WTC11 (cell line): ENCODE measurements around the gene NUP98. TPM values are rescaled to one million over a fixed set of nuclear protein-coding genes. Genes with fewer than 3 reads are reported as not detected.

Experiments used
- ATAC-seq: fragments of 200-7000 bp; cut with Tn5 transposase; 2 replicates; pipeline ENCODE4 v1.10.0; 2021; ENCODE audit warnings: mild to moderate bottlenecking, moderate library complexity
- CTCF ChIA-PET: fragments of 300-600 bp; sonication (Branson Sonifier 250); formaldehyde crosslinking; loops from one replicate; lab custom pipeline; 2021; ENCODE audit warnings: antibody characterized with exemption; lab: Charles Lee
- POLR2A ChIA-PET: fragments of 350-600 bp; sonication (Branson Sonifier 250); formaldehyde crosslinking; loops from one replicate; lab custom pipeline; 2021; ENCODE audit warnings: antibody characterized with exemption; lab: Charles Lee
- DNase-seq: peaks from one replicate; pipeline ENCODE4 v3.0.0; 2021; ENCODE audit warnings: low spot score
- H3K27ac Mint-ChIP-seq: 2 replicates; pipeline ENCODE4 v1.8.0; 2021; ENCODE audit warnings: mixed read lengths
- H3K27me3 Mint-ChIP-seq: 2 replicates; pipeline ENCODE4 v1.8.0; 2021; ENCODE audit warnings: low read depth, mild to moderate bottlenecking, moderate library complexity, mixed read lengths
- H3K36me3 Mint-ChIP-seq: 2 replicates; pipeline ENCODE4 v1.8.0; 2021; ENCODE audit warnings: mixed read lengths
- H3K4me1 Mint-ChIP-seq: 2 replicates; pipeline ENCODE4 v1.8.0; 2022; ENCODE audit warnings: mixed read lengths
- H3K4me3 Mint-ChIP-seq: 2 replicates; pipeline ENCODE4 v1.8.0; 2021; ENCODE audit warnings: mild to moderate bottlenecking, moderate library complexity, mixed read lengths
- H3K9me3 Mint-ChIP-seq: 2 replicates; pipeline ENCODE4 v1.8.0; 2021; ENCODE audit warnings: mixed read lengths
- CDX4 ChIP-seq: fragments of 250-450 bp; sonication (Bioruptor Pico); IDR thresholded peaks from 2 replicates; pipeline ENCODE4 v1.9.0; 2021; ENCODE audit warnings: moderate library complexity, mild to moderate bottlenecking, inconsistent platforms, borderline replicate concordance
- EMX1 ChIP-seq: fragments of 250-450 bp; sonication (Bioruptor Pico); IDR thresholded peaks from 2 replicates; pipeline ENCODE4 v1.8.0; 2021; ENCODE audit warnings: mild to moderate bottlenecking
- ERG ChIP-seq: fragments of 250-450 bp; sonication (Bioruptor Pico); IDR thresholded peaks from 2 replicates; pipeline ENCODE4 v1.8.0; 2021; ENCODE audit warnings: mild to moderate bottlenecking
- ETV6 ChIP-seq: sonication (generic); formaldehyde crosslinking; IDR thresholded peaks from 2 replicates; pipeline ENCODE4 v1.8.1; 2022; ENCODE audit warnings: mild to moderate bottlenecking, missing genetic modification reagents
- JUN ChIP-seq: sonication (generic); formaldehyde crosslinking; IDR thresholded peaks from 2 replicates; pipeline ENCODE4 v1.8.0; 2023; ENCODE audit warnings: mild to moderate bottlenecking, missing genetic modification reagents
- NFE2L1 ChIP-seq: sonication (generic); formaldehyde crosslinking; IDR thresholded peaks from 2 replicates; pipeline ENCODE4 v1.8.1; 2023; ENCODE audit warnings: missing genetic modification reagents
- NR1H2 ChIP-seq: sonication (generic); formaldehyde crosslinking; IDR thresholded peaks from 2 replicates; pipeline ENCODE4 v1.9.0; 2021; ENCODE audit warnings: mild to moderate bottlenecking, moderate library complexity, missing genetic modification reagents
- NR2C2 ChIP-seq: sonication (generic); formaldehyde crosslinking; IDR thresholded peaks from 2 replicates; pipeline ENCODE4 v1.8.0; 2022; ENCODE audit warnings: mild to moderate bottlenecking, missing genetic modification reagents
- OVOL2 ChIP-seq: fragments of 250-450 bp; sonication (Bioruptor Pico); IDR thresholded peaks from 2 replicates; pipeline ENCODE4 v1.9.0; 2021; ENCODE audit warnings: mild to moderate bottlenecking, borderline replicate concordance
- RELA ChIP-seq: sonication (generic); formaldehyde crosslinking; IDR thresholded peaks from 2 replicates; pipeline ENCODE4 v1.8.1; 2022; ENCODE audit warnings: missing genetic modification reagents, mild to moderate bottlenecking, borderline replicate concordance
- RORB ChIP-seq: fragments of 250-450 bp; sonication (Bioruptor Pico); IDR thresholded peaks from 2 replicates; pipeline ENCODE4 v1.9.0; 2021; ENCODE audit warnings: mild to moderate bottlenecking
- SMAD4 ChIP-seq: sonication (generic); formaldehyde crosslinking; IDR thresholded peaks from 2 replicates; pipeline ENCODE4 v1.8.0; 2022; ENCODE audit warnings: mild to moderate bottlenecking, missing genetic modification reagents
- STAT6 ChIP-seq: sonication (generic); formaldehyde crosslinking; conservative IDR thresholded peaks from 2 replicates; pipeline ENCODE4 v1.8.1; 2023; ENCODE audit warnings: mild to moderate bottlenecking, low read depth, missing genetic modification reagents, moderate library complexity
- TCF7 ChIP-seq: sonication (generic); formaldehyde crosslinking; IDR thresholded peaks from 2 replicates; pipeline ENCODE4 v1.8.0; 2022; ENCODE audit warnings: mild to moderate bottlenecking, low read depth, missing genetic modification reagents, moderate library complexity
- TP53 ChIP-seq: sonication (generic); formaldehyde crosslinking; IDR thresholded peaks from 2 replicates; pipeline ENCODE4 v1.8.1; 2023; ENCODE audit warnings: mild to moderate bottlenecking, missing genetic modification reagents
- ZNF263 ChIP-seq: sonication (generic); formaldehyde crosslinking; IDR thresholded peaks from 2 replicates; pipeline ENCODE4 v1.8.1; 2022; ENCODE audit warnings: low read depth, mild to moderate bottlenecking, moderate library complexity, missing genetic modification reagents
- ZNF281 ChIP-seq: sonication (generic); formaldehyde crosslinking; IDR thresholded peaks from 2 replicates; pipeline ENCODE4 v1.8.0; 2023; ENCODE audit warnings: mild to moderate bottlenecking, missing genetic modification reagents
- total RNA-seq: library from RNA; stranded (reverse); gene quantifications from 3 replicates; pipeline ENCODE4 v1.2.3, GENCODE V29; 2021
- TF ChIP-seq, protein P1 (sequence below): sonication (generic); formaldehyde crosslinking; IDR thresholded peaks from 2 replicates; pipeline ENCODE4 v1.8.1; 2022; ENCODE audit warnings: mild to moderate bottlenecking, moderate library complexity, missing genetic modification reagents
- TF ChIP-seq, protein P2 (sequence below): fragments of 250-450 bp; sonication (Bioruptor Pico); IDR thresholded peaks from 2 replicates; pipeline ENCODE4 v1.9.0; 2021; ENCODE audit warnings: mild to moderate bottlenecking
- TF ChIP-seq, protein P3 (sequence below): sonication (generic); formaldehyde crosslinking; IDR thresholded peaks from 2 replicates; pipeline ENCODE4 v1.8.1; 2023; ENCODE audit warnings: mild to moderate bottlenecking, missing genetic modification reagents

NUP98 gene
- total RNA-seq, 1 experiment from 2014 or later: 81.4 TPM

DNA sequence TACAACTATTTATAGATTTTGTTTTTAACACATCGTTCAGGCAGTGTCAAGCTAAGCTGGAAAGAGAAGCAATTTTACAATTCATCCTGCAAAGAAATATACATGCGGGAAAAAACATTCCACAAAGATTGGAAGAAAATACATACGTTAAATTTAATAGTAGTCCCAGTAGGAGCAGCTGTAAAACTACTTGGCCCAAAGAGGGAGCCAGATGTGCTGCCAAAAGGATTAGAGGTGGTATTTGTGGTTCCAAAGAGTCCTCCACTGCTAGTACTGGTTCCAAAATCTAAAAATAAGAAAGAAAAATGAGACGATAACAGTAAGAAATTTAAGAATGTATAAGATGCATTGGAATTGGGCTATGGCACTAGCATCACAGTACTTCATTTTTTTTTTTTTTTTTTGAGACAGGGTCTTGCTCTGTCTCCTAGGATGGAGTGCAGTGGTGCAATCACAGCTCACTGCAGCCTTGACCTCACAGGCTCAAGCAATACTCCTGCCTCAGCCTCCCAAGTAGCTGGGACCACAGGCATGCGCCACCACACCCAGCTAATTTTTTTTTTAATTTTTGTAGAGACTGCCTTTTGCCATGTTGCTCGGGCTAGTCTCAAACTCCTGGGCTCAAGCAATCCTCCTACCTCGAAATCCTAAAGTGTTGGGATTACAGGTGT is 21.5 kb downstream of the NUP98 start:
- DNase-seq (no peak), ATAC-seq (no peak)
- H3K9me3 Mint-ChIP-seq: no peaks in the 10 kb centered on the region
- H3K4me3 Mint-ChIP-seq: no peak overlapping the region
- no peak overlapping the region for H3K27ac Mint-ChIP-seq
- CTCF ChIA-PET: interaction anchor here (0.7 to 1.4 kb wide), 4 partner anchors 32 to 312 kb away, joined by 3 to 5 read pairs (median 4); partner anchors contain the start of gene PGAP2
- peaks cover 71% of the 10 kb centered on the region for H3K36me3 Mint-ChIP-seq
- no peaks in the 10 kb centered on the region for H3K27me3 Mint-ChIP-seq
- POLR2A ChIA-PET: no interaction called here
- TF ChIP-seq CDX4 (CRISPR knock-in tag) (no peak), ERG (CRISPR knock-in tag) (no peak), TCF7 (no peak), RELA (CRISPR knock-in tag) (no peak), NR2C2 (CRISPR knock-in tag) (no peak), ETV6 (CRISPR knock-in tag) (no peak), NFE2L1 (no peak), ZNF263 (CRISPR knock-in tag) (no peak), JUN (CRISPR knock-in tag) (no peak), ZNF281 (CRISPR knock-in tag) (no peak), EMX1 (CRISPR knock-in tag) (no peak), TP53 (CRISPR knock-in tag) (no peak), RORB (CRISPR knock-in tag) (no peak), OVOL2 (CRISPR knock-in tag) (no peak), NR1H2 (CRISPR knock-in tag) (no peak), SMAD4 (CRISPR knock-in tag) (no peak), STAT6 (CRISPR knock-in tag) (no peak)
- TF ChIP-seq, protein P1, sequence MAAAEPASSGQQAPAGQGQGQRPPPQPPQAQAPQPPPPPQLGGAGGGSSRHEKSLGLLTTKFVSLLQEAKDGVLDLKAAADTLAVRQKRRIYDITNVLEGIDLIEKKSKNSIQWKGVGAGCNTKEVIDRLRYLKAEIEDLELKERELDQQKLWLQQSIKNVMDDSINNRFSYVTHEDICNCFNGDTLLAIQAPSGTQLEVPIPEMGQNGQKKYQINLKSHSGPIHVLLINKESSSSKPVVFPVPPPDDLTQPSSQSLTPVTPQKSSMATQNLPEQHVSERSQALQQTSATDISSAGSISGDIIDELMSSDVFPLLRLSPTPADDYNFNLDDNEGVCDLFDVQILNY (CRISPR knock-in tag): no peak
- TF ChIP-seq, protein P2, sequence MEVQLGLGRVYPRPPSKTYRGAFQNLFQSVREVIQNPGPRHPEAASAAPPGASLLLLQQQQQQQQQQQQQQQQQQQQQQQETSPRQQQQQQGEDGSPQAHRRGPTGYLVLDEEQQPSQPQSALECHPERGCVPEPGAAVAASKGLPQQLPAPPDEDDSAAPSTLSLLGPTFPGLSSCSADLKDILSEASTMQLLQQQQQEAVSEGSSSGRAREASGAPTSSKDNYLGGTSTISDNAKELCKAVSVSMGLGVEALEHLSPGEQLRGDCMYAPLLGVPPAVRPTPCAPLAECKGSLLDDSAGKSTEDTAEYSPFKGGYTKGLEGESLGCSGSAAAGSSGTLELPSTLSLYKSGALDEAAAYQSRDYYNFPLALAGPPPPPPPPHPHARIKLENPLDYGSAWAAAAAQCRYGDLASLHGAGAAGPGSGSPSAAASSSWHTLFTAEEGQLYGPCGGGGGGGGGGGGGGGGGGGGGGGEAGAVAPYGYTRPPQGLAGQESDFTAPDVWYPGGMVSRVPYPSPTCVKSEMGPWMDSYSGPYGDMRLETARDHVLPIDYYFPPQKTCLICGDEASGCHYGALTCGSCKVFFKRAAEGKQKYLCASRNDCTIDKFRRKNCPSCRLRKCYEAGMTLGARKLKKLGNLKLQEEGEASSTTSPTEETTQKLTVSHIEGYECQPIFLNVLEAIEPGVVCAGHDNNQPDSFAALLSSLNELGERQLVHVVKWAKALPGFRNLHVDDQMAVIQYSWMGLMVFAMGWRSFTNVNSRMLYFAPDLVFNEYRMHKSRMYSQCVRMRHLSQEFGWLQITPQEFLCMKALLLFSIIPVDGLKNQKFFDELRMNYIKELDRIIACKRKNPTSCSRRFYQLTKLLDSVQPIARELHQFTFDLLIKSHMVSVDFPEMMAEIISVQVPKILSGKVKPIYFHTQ: no peak
- TF ChIP-seq, protein P3, sequence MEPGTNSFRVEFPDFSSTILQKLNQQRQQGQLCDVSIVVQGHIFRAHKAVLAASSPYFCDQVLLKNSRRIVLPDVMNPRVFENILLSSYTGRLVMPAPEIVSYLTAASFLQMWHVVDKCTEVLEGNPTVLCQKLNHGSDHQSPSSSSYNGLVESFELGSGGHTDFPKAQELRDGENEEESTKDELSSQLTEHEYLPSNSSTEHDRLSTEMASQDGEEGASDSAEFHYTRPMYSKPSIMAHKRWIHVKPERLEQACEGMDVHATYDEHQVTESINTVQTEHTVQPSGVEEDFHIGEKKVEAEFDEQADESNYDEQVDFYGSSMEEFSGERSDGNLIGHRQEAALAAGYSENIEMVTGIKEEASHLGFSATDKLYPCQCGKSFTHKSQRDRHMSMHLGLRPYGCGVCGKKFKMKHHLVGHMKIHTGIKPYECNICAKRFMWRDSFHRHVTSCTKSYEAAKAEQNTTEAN (CRISPR knock-in tag): no peak
- H3K4me1 Mint-ChIP-seq: no peaks in the 10 kb centered on the region
